ENCODE measurements around the gene PITPNC1.
A peak's percentile ranks its signal among the peaks of the same experiment; 100 is the strongest.

The PITPNC1 gene

GRCh38 chr17:67671493-67671892 lies 294.4 kb downstream of the PITPNC1 start:
- no peak for TF ChIP-seq CTCF (IDR thresholded peaks at IDR 0.05; ENCODE audit: insufficient read depth, low read depth, low read length, missing control alignments)
- DNase-seq (ENCODE audit: low read depth) = no peak

GRCh38 chr17:67672592-67673335 lies 295.7 kb downstream of the PITPNC1 start:
- no peak for TF ChIP-seq CTCF (IDR thresholded peaks at IDR 0.05; ENCODE audit: insufficient read depth, low read depth, low read length, missing control alignments)
- no peak for DNase-seq (ENCODE audit: low read depth)
- no peak overlapping the region for H3K4me3 ChIP-seq (ENCODE audit: low read depth, low read length)

More at GRCh38 chr17:67671493-67671892, 294.4 kb downstream of the PITPNC1 start:
- H3K4me3 ChIP-seq (ENCODE audit: low read depth, low read length) = no peak overlapping the region

GRCh38 chr17:67675481-67675880 lies 298.4 kb downstream of the PITPNC1 start:
- H3K4me3 ChIP-seq (ENCODE audit: low read depth, low read length) = no peak overlapping the region
- no peak for TF ChIP-seq CTCF (IDR thresholded peaks at IDR 0.05; ENCODE audit: insufficient read depth, low read depth, low read length, missing control alignments)
- DNase-seq (ENCODE audit: low read depth) = no peak

GRCh38 chr17:67676305-67676704 lies 299.2 kb downstream of the PITPNC1 start:
- TF ChIP-seq CTCF (IDR thresholded peaks at IDR 0.05; ENCODE audit: insufficient read depth, low read depth, low read length, missing control alignments) = no peak
- H3K4me3 ChIP-seq (ENCODE audit: low read depth, low read length) = no peak overlapping the region
- DNase-seq (ENCODE audit: low read depth) = peak; percentile 36

- no peak for DNase-seq (ENCODE audit: low read depth)
Measured at GRCh38 chr17:67678414-67678813, 301.3 kb downstream of the PITPNC1 start.

GRCh38 chr17:67679225-67679624 lies 302.1 kb downstream of the PITPNC1 start:
- DNase-seq (ENCODE audit: low read depth) = peak; percentile 63
- H3K4me3 ChIP-seq (ENCODE audit: low read depth, low read length) = no peak overlapping the region
- TF ChIP-seq CTCF (IDR thresholded peaks at IDR 0.05; ENCODE audit: insufficient read depth, low read depth, low read length, missing control alignments) = peak; percentile 11

More at GRCh38 chr17:67678414-67678813, 301.3 kb downstream of the PITPNC1 start:
- no peak for TF ChIP-seq CTCF (IDR thresholded peaks at IDR 0.05; ENCODE audit: insufficient read depth, low read depth, low read length, missing control alignments)
- no peak overlapping the region for H3K4me3 ChIP-seq (ENCODE audit: low read depth, low read length)

- TF ChIP-seq CTCF (IDR thresholded peaks at IDR 0.05; ENCODE audit: insufficient read depth, low read depth, low read length, missing control alignments) = no peak
Measured at GRCh38 chr17:67679721-67680120, 302.6 kb downstream of the PITPNC1 start.

More at GRCh38 chr17:67679721-67680120, 302.6 kb downstream of the PITPNC1 start:
- DNase-seq (ENCODE audit: low read depth) = peak; percentile 86
- H3K4me3 ChIP-seq (ENCODE audit: low read depth, low read length) = peak overlapping the region; percentile 14
